Sigmoid colon (tissue), 4 donors: ENCODE results near the gene CHRND.

ENCODE experiments used
- CTCF ChIP-seq, 4 experiments: fragments of 450-650 bp in 3 of 4; fragments of 200-600 bp in 1 of 4; IDR thresholded peaks; one replicate each; pipeline ENCODE4 v1.5.1; 2016 to 2019; ENCODE audit warnings: antibody characterized with exemption in 4 of 4, mild to moderate bottlenecking in 3 of 4, moderate library complexity in 2 of 4
- POLR2A ChIP-seq, 2 donors: fragments of 450-650 bp; IDR thresholded peaks; one replicate each; pipeline ENCODE4 v1.6.1; 2016; ENCODE audit warnings: antibody characterized with exemption in 2 of 2, mild to moderate bottlenecking in 2 of 2, moderate library complexity in 2 of 2
- POLR2AphosphoS5 ChIP-seq, 4 donors: sonication (generic); formaldehyde crosslinking; IDR thresholded peaks; one replicate each; pipeline ENCODE4 v1.6.1; 2017; ENCODE audit warnings: antibody characterized with exemption in 4 of 4

DNA sequence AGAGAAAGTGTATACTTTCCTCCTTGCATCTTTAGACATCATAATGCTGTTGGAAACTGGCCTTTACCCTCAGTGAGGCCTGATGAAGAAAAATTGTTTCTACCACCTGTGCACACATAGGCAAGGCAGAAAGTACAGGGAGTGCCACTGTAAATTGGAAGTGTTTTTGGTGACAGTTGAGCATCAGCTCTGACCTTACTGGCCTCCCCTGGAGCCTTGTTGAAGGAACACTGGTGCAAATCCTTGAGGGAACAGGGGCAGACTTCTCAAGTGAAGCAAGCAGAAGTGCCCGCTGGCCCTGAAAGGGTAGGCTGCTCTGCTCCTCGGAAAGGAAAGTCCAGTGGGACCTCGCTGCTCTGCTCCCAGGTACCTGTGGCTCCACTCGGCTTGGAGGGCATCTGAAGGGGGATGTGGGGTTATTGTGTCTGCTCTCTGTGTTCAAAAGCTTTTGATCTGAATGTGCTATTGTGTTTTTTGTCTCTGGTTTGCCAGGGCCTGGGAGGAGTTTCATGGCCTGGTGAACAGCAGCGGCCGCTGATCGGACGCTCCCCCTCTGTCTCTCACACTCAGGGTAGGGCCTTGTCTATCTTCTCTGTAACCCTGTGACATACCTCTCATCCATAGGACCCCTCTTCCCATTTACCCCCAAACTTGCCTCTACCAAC lies 47.9 kb downstream of the CHRND start:
- TF ChIP-seq CTCF (IDR thresholded peaks at IDR 0.05): no peak
- TF ChIP-seq POLR2A (IDR thresholded peaks at IDR 0.05): no peak
- no peak for TF ChIP-seq POLR2AphosphoS5 (IDR thresholded peaks at IDR 0.05)
